ENCODE results near the gene PRM1. TPM values are rescaled to one million over a fixed set of nuclear protein-coding genes. Genes with fewer than 3 reads are reported as not detected.
A peak's percentile ranks its signal among the peaks of the same experiment; 100 is the strongest.

PRM1 gene
- total and polyA plus RNA-seq, 2 of the 13 experiments (the other 11 are each of a cell fraction or from before 2014, with no cell fraction given), result not detected

GRCh38 chr16:11312718-11313492 is 31.8 kb upstream of the PRM1 start (continued):
- no peak for TF ChIP-seq HIVEP1 (CRISPR knock-in tag; IDR thresholded peaks at IDR 0.05)
- no peak for TF ChIP-seq ZNF275 (CRISPR knock-in tag; IDR thresholded peaks at IDR 0.05; ENCODE audit: borderline replicate concordance)
- TF ChIP-seq REST (IDR thresholded peaks at IDR 0.05; ENCODE audit: borderline replicate concordance in 1 of 2, low read depth in 1 of 2, low read length in 2 of 2), result no peak
- no peak for TF ChIP-seq NFE2L1 (CRISPR knock-in tag; IDR thresholded peaks at IDR 0.05; ENCODE audit: borderline replicate concordance)
- TF ChIP-seq ZNF543 (CRISPR knock-in tag; IDR thresholded peaks at IDR 0.05), result no peak
- no peak for TF ChIP-seq MED13 (CRISPR knock-in tag; IDR thresholded peaks at IDR 0.05)
- TF ChIP-seq ZBTB33 (CRISPR knock-in tag; IDR thresholded peaks at IDR 0.05), result peak; percentile 59
- no peak for TF ChIP-seq SP1 (IDR thresholded peaks at IDR 0.05)
- no peak for TF ChIP-seq SP1 (CRISPR knock-in tag; IDR thresholded peaks at IDR 0.05)
- TF ChIP-seq CBX2 (IDR thresholded peaks at IDR 0.05; ENCODE audit: low read depth, low read length), result no peak
- no peak for TF ChIP-seq CBX2 (CRISPR knock-in tag; IDR thresholded peaks at IDR 0.05; ENCODE audit: low read depth)
- TF ChIP-seq ZFY (CRISPR knock-in tag; IDR thresholded peaks at IDR 0.05), result no peak
- no peak for TF ChIP-seq ETV5 (CRISPR knock-in tag; IDR thresholded peaks at IDR 0.05; ENCODE audit: borderline replicate concordance)
- TF ChIP-seq XRCC5 (optimal IDR thresholded peaks at IDR 0.05; ENCODE audit: low read length), result no peak
- TF ChIP-seq ZFP62 (CRISPR knock-in tag; IDR thresholded peaks at IDR 0.05), result no peak
- TF ChIP-seq ZSCAN25 (CRISPR knock-in tag; IDR thresholded peaks at IDR 0.05), result no peak
- TF ChIP-seq ZNF253 (CRISPR knock-in tag; IDR thresholded peaks at IDR 0.05; ENCODE audit: borderline replicate concordance), result no peak
- no peak for TF ChIP-seq PAF1 (CRISPR knock-in tag; IDR thresholded peaks at IDR 0.05)
- TF ChIP-seq SKI (IDR thresholded peaks at IDR 0.05; ENCODE audit: partially characterized antibody), result no peak
- peak; percentile 58; the same call in 1 of the 2 replicates for TF ChIP-seq HES4 (CRISPR knock-in tag; IDR thresholded peaks at IDR 0.05; ENCODE audit: borderline replicate concordance)
- no peak for TF ChIP-seq SALL2 (CRISPR knock-in tag; IDR thresholded peaks at IDR 0.05)
- no peak for TF ChIP-seq NR2F1 (CRISPR knock-in tag; IDR thresholded peaks at IDR 0.05)
- peak; percentile 77 for TF ChIP-seq IKZF4 (CRISPR knock-in tag; IDR thresholded peaks at IDR 0.05; ENCODE audit: borderline replicate concordance, low read depth, not compliant biosample characterization)
